Ishikawa (cell line): ENCODE data around the gene AGGF1.

Experiments used
- CEBPB ChIP-seq: IDR thresholded peaks from 2 replicates; pipeline ENCODE4 v1.6.1; 2012
- CREB1 ChIP-seq: IDR thresholded peaks from 2 replicates; pipeline ENCODE4 v1.6.1; 2012; ENCODE audit warnings: low read depth
- EGR1 ChIP-seq: IDR thresholded peaks from 2 replicates; pipeline ENCODE4 v1.6.1; 2012
- EP300 ChIP-seq: IDR thresholded peaks from 2 replicates; pipeline ENCODE4 v1.6.1; 2012; ENCODE audit warnings: borderline replicate concordance
- FOXM1 ChIP-seq: IDR thresholded peaks from 2 replicates; pipeline ENCODE4 v1.6.1; 2012; ENCODE audit warnings: low read depth, borderline replicate concordance
- MAX ChIP-seq: IDR thresholded peaks from 2 replicates; pipeline ENCODE4 v1.6.1; 2012
- NFIC ChIP-seq: IDR thresholded peaks from 2 replicates; pipeline ENCODE4 v1.6.1; 2012
- RAD21 ChIP-seq: IDR thresholded peaks from 2 replicates; pipeline ENCODE4 v1.6.1; 2012; ENCODE audit warnings: low read depth
- REST ChIP-seq: IDR thresholded peaks from 2 replicates; pipeline ENCODE4 v1.6.1; 2012; ENCODE audit warnings: low read depth, mild to moderate bottlenecking
- TAF1 ChIP-seq: IDR thresholded peaks from 2 replicates; pipeline ENCODE4 v1.6.1; 2012; ENCODE audit warnings: low read depth, mild to moderate bottlenecking
- TCF12 ChIP-seq: IDR thresholded peaks from 2 replicates; pipeline ENCODE4 v1.6.1; 2012; ENCODE audit warnings: low read depth
- TEAD4 ChIP-seq: IDR thresholded peaks from 2 replicates; pipeline ENCODE4 v1.6.1; 2012
- USF1 ChIP-seq: IDR thresholded peaks from 2 replicates; pipeline ENCODE4 v1.6.1; 2012
- YY1 ChIP-seq: IDR thresholded peaks from 2 replicates; pipeline ENCODE4 v1.6.1; 2012; ENCODE audit warnings: low read depth
- ZBTB7A ChIP-seq: IDR thresholded peaks from 2 replicates; pipeline ENCODE4 v1.6.1; 2012; ENCODE audit warnings: low read depth

AGGF1 gene

GRCh38 chr5:77086689-77087483 is 56.7 kb downstream of the AGGF1 start, which contains the start of gene ZBED3:
ZBED3 (minus strand) TSS chr5:77087285; CDS start chr5:77077878, 9,407 bp downstream.
- TF ChIP-seq ZBTB7A (0 out of 2 replicates have a peak, but pooled peaks have one; percentile 25), RAD21 (peak; percentile 20; the same call in 1 of the 2 replicates), CEBPB (peak; percentile 92), TAF1 (peak; percentile 24), TCF12 (peak; percentile 33; the same call in 1 of the 2 replicates), CREB1 (no peak), EGR1 (no peak), USF1 (peak; percentile 91), MAX (peak; percentile 92), EP300 (peak; percentile 32; the same call in 1 of the 2 replicates)

- TF ChIP-seq ZBTB7A (no peak), EGR1 (no peak), TAF1 (no peak), REST (no peak), TCF12 (no peak), FOXM1 (no peak), USF1 (no peak), NFIC (no peak), MAX (peak; percentile 27; the same call in 1 of the 2 replicates), CEBPB (no peak), TEAD4 (0 out of 2 replicates have a peak, but pooled peaks have one; percentile 14)
Observed at GRCh38 chr5:77087484-77088261, 57.5 kb downstream of the AGGF1 start.

GRCh38 chr5:77095189-77095588 is 65.0 kb downstream of the AGGF1 start:
- TF ChIP-seq TEAD4 (no peak), TCF12 (no peak), ZBTB7A (no peak), EGR1 (no peak), REST (no peak), CREB1 (no peak), FOXM1 (no peak)

- TF ChIP-seq MAX (no peak), FOXM1 (no peak), TCF12 (no peak), CREB1 (no peak), REST (no peak), TAF1 (no peak), TEAD4 (no peak), NFIC (no peak), CEBPB (no peak), RAD21 (no peak), EGR1 (no peak), USF1 (no peak), ZBTB7A (no peak), EP300 (no peak), YY1 (no peak)
Observed at GRCh38 chr5:77101298-77101697, 71.1 kb downstream of the AGGF1 start.
